H54 (cell line): ENCODE measurements around the gene RNASE8.

Experiments
- DNase-seq: peaks from one replicate; pipeline ENCODE4 v3.0.0; 2011; ENCODE audit warnings: low spot score, mixed read lengths; ENCODE audit not compliant: insufficient read length
- FAIRE-seq: peaks from 3 replicates; lab custom pipeline; 2011; peaks lifted over from hg19 to GRCh38; lab: Jason Lieb, UNC
- POLR2A ChIP-seq: IDR thresholded peaks from 2 replicates; pipeline ENCODE4 v1.6.1; 2011; ENCODE audit warnings: low read depth, mild to moderate bottlenecking, low read length

Gene RNASE8

DNA sequence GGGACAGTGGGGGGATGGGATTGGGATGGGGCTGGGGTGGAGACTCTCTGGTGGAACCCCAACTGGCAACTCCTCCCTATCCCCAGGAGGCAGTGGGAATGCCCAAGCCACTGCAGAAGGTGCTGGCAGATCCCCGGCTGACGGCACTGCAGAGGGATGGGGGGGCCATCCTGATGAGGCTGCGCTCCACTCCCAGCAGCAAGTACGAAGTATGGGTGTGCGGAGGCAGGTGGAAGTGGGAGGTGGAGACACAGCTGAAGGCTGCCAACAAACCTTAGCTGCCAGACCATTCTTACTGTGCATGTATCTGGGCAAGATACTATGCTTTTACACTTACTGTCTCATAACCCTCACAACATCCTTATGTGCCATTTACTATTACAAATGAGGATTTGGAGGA, 20.7 kb downstream of the RNASE8 start:
- TF ChIP-seq POLR2A = no peak
- DNase-seq (no peak), FAIRE-seq (no peak)

GRCh38 chr14:21078726-21079125, 21.1 kb downstream of the RNASE8 start:
- FAIRE-seq (no peak), DNase-seq (no peak)
- no peak for TF ChIP-seq POLR2A

- TF ChIP-seq POLR2A = no peak
- FAIRE-seq = no peak
- no peak for DNase-seq
Measured at GRCh38 chr14:21081521-21082142, 24.0 kb downstream of the RNASE8 start.

DNA sequence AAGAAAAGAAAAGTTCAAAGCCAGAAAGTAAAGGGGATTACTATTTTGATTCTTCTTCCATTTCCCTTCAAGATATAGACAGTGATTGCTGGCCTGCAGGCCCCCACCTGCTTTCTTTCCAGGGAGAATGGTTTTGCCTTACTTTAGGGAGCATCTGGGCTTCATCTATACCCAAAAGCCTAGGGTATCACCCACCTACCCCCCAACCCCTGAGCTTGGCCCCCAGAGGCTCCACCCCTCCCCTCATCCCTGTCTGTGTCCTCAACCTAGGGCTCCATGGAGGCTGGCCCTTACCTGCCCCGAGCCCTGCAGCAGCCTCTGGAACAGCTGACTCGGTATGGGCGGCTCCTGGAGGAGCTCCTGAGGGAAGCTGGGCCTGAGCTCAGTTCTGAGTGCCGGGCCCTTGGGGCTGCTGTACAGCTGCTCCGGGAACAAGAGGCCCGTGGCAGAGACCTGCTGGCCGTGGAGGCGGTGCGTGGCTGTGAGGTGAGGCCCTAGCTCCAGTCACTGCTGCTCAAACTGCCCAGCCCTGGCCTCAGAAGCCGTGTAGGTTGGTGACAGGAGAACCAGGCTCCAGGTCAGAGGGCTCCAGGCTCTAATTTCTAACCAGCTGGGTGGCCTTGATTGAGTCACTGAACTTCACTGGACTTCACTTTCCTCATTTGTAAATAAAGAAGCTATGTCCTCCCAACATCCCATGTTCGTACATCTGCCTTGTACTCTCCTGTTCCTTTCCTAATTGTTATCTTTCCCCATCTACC, 26.1 kb downstream of the RNASE8 start:
- no peak for TF ChIP-seq POLR2A
- FAIRE-seq = no peak
- no peak for DNase-seq

GRCh38 chr14:21084396-21084795, 26.8 kb downstream of the RNASE8 start:
- FAIRE-seq (no peak), DNase-seq (no peak)
- TF ChIP-seq POLR2A = no peak

DNA sequence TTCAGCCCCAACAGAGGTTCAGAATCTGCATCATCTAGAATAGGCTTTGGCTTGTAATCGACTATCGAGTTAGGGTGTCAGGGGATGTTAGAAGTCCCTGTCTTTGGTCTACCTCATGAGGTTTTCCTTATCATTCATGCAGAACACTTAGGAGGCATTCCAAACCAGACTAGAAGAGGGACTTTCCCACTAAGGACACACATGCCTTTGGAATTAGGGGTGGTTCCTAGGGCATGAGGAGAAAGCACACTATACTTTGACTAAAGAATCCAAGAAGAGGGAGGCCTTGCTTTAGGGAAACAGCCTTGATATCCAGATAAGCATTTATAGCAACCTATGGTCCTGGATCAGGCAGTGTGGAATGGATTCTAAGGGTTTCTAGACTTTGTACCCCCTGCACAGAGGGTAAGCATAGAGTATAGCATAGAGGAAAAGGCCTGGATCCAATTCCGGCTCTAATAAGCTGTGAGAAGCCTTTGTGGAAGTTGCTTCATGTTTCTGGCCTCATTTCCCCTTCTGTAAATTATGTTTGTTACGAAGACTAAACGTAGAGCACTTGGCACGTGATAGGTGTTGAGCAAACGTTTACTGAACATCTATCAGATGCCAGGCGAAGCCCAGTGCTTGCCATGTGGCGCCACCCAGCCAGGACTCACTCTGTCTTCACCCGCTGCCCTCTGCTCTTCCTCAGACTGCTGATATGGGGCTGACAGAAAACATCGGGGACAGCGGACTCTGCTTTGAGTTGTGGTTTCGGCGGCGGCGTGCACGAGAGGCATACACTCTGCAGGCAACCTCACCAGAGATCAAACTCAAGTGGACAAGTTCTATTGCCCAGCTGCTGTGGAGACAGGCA, 27.6 kb downstream of the RNASE8 start:
- no peak for DNase-seq
- FAIRE-seq = no peak
- TF ChIP-seq POLR2A = no peak

DNA sequence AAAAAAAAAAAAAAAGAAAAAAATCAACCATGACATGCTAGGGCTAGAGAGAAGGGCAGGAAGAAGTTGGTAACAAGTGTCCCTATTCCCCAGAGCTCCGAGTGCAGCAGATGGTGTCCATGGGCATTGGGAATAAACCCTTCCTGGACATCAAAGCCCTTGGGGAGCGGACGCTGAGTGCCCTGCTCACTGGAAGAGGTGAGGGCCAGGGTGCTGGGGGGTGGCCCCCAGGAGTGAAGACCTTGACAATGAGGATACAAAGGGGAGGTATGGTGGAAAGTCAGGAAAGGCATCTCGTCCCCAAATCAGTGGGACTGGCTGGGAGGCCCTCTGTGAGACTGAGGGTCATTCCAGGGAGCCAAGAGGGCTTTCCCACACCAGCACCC, 29.3 kb downstream of the RNASE8 start:
- DNase-seq (no peak), FAIRE-seq (no peak)
- no peak for TF ChIP-seq POLR2A

GRCh38 chr14:21087294-21088091, 29.9 kb downstream of the RNASE8 start:
- peak; percentile 80 for FAIRE-seq
- DNase-seq = peak; percentile 85
- TF ChIP-seq POLR2A = no peak

DNA sequence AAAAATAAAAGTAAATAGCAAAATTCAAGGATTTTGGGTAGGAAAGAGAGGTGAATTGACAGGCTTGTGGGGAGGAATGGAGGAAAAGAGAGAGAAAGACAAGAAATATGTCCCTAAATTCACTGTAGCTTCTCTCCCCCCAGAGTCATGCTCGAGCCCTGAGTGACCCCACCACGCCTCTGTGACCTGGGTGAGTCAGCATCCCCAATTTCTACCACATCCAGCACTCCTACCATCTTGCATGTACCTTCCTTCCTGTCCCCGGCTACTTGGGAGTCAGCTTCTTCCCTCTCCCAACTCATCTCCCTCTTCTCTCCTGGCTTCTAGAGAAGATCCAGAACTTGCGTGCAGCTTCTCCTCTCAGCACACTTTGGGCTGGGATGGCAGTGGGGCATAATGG, 31.1 kb downstream of the RNASE8 start:
- FAIRE-seq (no peak), DNase-seq (no peak)
- TF ChIP-seq POLR2A = no peak

- FAIRE-seq = no peak
- no peak for DNase-seq
- no peak for TF ChIP-seq POLR2A
Measured at GRCh38 chr14:21089271-21089670, 31.6 kb downstream of the RNASE8 start.

DNA sequence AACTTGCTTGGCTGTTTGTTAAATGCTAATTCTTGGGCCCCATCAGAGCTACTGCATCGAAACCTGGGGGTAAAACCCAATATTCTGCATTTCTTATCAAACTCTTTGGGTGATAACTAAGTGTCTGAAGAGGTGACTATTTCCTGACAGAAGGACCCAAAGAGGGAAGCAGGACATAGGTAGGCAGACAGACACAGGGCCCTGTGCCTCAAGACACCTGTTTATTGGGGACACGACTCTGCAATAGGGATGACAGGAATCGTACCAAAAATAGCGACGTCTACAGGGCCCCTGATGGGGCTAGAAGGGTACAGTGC, 32.2 kb downstream of the RNASE8 start:
- no peak for FAIRE-seq
- no peak for DNase-seq
- no peak for TF ChIP-seq POLR2A

DNA sequence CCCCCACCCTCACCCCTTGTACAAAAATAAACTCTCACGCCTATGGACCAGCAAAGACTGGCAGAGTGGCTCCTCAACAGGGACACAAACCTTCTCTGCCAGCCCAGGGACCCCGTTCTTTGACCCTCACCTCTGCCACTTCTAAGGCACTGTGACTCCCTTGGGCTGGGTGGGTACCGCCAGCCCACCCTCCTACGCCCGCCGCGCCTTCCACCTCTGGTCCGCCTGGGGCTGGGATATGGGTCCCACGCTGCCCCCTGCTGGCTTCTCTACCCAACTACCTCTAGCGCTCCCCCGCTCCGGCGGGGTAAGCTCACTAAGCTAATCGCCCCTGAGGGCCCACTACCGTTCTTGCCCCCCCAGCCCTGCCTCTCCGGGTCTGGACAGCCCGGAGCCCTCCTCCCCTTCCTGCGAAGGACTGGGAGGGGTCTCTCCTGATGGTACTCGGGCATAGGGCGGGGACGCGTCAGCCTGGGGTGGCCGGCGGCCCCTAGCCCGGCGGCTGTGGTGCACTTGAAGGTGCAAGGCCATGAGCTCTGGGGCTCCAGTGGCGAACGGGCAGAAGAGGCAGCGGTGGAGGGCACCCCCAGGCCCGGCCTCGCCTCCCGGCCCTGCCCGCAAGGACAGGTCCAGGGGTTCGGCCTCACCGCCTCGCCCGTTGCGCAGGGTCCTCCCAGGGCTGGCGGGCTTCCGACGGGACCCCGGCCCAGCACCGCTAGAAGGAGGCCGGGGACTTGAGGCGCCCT, 32.7 kb downstream of the RNASE8 start:
- FAIRE-seq (no peak), DNase-seq (no peak)
- TF ChIP-seq POLR2A = no peak
